IPS-NIHi11 (cell line): Measurements from ENCODE around the gene RYR3.

Source experiments
- DNase-seq: peaks from one replicate; pipeline ENCODE4 v3.0.0; 2012; ENCODE audit warnings: mixed read lengths, low spot score

RYR3 gene

GRCh38 chr15:33649217-33649933 is 338.6 kb downstream of the RYR3 start:
- DNase-seq = no peak

GRCh38 chr15:33654860-33655259 is 344.1 kb downstream of the RYR3 start:
- DNase-seq = peak; percentile 44

DNA sequence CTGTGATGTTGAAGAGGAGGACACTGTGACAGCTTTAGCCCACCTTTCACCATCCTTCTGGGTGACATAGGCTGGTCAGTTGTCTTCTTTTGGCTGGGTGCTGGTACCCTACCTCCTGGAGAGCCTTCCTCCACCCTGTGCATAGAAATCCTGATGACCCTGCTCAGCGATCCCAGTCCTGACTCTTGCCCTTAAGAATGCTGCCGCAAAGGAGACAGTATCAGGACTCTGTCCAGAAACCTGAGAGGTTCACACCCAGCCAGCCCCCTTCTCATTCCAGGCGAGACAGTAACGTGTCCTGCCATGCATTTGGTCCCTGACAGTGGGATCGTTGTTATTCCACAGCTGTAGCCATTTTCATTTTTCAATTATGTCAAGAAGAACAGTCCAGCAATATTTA is 344.7 kb downstream of the RYR3 start:
- no peak for DNase-seq

DNA sequence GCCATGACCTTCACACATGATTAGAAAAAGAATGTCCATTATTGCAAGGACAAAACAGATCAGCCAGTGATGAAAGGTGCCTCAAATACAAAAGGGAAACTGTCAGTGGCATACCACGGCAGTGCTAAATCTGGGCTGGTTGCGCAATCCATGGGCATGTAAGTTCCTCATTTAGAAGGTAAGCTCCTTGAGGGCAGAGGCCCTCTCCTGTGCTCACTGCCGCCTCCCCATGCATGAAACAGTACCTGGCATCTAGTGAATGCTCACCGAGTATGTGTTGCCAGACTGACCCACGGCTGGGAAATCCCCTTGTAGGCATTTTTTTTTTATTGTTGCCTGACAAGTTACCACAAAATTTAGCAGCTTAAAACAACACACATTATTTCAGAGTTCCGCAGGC is 345.4 kb downstream of the RYR3 start:
- DNase-seq = no peak

DNA sequence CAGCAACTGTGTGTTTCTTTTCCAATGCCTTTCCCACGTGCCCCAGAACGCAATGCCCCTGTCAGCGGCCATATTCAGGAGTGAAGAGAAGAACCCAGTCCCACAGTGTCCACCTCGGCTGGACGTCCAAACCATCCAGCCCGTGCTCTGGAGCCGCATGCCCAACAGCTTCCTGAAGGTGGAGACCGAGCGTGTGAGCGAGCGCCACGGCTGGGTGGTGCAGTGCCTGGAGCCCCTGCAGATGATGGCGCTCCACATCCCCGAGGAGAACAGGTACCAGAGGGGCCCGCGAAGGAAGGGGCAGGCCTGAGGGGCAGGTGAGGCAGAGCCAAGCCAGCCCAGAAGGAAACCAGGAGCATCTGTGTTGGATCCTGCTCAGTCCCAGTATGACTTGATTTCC is 349.4 kb downstream of the RYR3 start:
- no peak for DNase-seq

GRCh38 chr15:33662014-33662413 is 351.2 kb downstream of the RYR3 start:
- no peak for DNase-seq

- no peak for DNase-seq
Observed at GRCh38 chr15:33664947-33665346, 354.2 kb downstream of the RYR3 start.

DNA sequence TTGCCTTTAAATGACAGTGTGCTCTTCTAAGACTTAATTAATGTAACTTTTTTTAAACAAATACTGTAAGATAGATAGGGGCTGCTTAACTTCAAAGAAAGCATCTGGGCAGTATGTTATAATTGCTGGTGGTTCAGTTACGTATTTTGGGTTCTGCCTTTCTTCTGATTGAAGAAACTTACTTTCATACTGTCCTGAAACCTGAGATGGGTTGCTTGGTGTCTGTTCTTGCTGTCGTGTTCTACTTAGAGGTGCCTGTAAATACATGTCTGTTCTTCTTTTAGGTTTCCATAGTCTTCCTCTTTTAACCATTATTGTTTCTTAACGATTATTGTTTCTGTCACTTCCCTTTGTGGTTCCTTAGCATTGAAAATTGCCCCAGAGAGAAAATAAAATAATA is 359.8 kb downstream of the RYR3 start:
- no peak for DNase-seq

DNA sequence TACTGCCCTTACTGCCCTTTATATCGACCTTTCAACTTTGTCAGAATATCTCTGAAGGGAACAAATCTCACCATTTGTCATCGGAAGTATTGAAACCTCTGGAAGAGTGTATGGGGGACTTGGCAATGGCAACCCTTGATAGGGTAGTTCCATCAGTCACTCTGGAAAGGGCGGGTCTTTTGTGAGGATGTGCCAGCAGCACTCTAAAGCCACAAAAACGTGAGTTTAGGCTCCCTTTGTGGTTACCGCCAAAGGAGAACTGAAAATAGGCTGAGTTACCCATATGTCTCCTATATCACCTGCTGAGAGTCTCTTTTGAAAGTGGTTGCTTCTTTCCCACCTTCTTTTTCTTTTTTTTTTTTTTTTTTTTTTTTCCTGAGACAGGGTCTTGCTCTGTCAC is 360.7 kb downstream of the RYR3 start:
- no peak for DNase-seq

DNA sequence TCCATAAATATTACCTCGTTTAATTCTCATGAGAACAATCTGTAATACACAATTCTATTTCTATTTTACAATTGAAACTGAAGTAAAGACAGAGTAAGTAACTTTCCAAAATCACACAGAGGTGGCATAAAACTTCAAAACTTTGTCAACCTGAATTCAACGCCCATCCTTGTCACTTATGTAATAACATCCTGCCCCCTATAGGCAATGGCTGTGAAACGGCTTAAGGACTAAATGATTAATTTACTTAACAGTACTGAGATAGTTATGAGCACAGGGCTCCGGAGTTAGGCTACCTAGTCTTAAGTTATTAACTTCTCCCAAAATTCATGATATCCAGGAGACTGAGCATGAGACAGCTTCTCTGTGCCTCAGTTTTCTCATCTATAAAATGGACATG is 364.5 kb downstream of the RYR3 start:
- peak; percentile 49 for DNase-seq

DNA sequence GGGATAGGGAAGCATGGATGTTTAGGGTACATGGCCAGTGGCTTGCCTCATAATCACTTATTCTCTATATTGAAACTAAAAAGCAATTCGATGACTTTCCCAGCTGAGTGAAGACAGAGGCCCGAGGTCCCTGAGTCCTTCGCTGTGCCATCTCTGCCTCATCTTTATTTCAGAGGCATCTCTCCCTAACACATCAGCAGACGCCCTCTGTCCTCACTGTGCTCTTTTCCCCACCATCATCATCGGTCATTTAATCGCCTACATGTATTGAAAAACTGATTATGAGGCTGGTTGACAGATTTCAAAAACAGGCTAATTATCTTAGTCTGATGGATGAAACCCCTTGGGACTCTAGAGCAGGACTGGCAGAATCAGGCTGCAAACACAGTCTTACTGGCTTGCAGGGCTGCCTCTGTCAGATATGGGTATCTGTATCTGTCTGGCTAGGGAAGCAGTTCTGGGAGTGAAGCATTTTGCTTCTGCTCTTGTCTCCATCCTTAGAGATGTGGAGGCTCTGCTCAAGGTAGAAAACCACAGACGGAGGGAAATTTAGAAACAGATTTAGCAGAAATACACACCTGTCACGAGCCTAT is 366.6 kb downstream of the RYR3 start:
- DNase-seq = no peak

- no peak for DNase-seq
Observed at GRCh38 chr15:33678176-33678575, 367.4 kb downstream of the RYR3 start.

DNA sequence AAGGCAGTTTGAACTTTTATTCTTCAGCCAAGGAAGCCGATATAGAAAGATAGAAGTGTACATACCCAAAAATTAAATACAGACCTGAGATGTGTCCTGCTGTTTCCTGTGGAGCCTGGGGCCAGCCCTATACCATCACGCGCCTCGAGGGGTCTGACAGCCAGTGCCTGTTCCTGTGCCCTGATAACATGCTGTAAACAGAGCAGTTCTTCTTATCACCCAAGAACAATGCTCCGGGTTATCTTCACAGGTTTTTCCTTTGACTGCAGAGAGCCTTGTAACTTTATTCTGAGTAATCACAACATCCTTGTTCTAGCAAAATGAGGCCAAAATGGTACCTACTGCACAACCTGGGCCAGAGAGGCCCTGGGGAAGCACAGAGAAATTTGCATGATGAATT is 367.8 kb downstream of the RYR3 start:
- no peak for DNase-seq

DNA sequence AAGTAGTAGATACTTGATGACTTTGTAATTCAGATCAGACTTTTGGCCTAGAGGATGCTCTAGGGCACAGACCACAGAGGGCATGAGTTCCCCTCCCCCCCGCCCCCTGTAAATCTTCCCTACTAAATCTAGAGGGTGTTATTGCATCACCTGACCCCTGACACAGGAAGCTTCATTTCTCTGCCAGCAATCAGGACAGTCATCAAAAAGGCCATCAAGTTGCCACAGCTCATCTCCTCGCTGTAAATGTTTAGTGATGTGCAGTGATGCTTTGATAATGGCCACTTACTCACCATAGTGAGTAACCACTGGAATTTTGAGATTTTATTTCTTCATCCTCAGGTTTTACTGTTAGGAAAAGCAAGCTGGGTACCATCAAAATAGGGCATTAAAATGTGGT is 368.3 kb downstream of the RYR3 start:
- DNase-seq = no peak

- DNase-seq = no peak
Observed at GRCh38 chr15:33680336-33680735, 369.6 kb downstream of the RYR3 start.

DNA sequence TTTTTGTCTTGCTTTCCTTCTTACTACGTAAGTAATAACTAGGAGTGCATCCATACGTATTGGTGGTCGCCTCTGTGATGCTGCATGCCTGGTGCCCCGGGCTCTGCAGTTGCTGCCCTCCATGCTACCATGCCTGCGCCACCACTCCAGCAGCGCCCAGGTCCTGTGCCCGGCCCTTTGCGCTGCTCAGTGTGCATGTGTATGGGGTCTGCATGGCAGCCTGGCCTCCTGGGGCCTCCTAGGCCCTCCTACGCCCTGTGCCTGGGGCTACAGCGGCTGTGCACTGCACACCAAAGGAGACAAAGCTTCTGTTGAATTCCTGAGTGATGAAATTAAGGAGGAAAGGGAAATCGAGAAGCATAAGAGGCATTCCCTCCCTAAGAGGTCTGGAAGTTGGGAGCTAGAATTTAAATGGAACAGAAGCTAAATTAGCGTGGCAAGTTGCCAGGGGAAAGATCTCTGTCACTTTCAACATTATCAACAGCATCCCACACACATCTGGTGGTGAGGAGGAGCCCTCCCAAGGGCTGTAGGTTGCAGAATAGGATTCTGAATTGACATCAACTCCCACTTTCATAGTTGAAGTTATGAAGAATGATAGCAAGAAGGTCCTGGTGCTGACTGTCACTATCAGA is 382.5 kb downstream of the RYR3 start:
- DNase-seq = no peak

DNA sequence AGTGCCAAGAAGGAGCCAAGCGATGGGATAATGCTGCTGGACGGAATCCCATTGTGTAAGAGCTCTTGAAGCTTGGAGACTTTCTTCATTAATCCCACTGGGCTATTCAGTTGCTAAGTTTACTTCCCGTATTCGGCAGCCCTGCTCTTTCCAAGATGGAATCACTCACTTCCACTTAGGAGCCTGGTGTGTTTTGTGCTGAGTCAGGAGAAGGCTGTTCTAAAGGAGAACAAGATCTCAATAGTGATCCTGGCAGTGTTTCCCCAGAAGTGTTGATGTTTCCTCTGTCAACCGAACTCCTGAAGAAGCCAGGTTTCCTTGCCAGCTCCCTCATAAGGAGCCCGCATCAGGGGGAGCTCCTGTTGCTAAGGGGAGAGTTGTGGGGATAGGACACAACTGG is 387.4 kb downstream of the RYR3 start:
- DNase-seq = no peak

- no peak for DNase-seq
Observed at GRCh38 chr15:33699145-33699544, 388.4 kb downstream of the RYR3 start.

- DNase-seq = peak; percentile 21
Observed at GRCh38 chr15:33699691-33700447, 389.1 kb downstream of the RYR3 start.

- peak; percentile 75 for DNase-seq
Observed at GRCh38 chr15:33700695-33701303, 390.0 kb downstream of the RYR3 start.

DNA sequence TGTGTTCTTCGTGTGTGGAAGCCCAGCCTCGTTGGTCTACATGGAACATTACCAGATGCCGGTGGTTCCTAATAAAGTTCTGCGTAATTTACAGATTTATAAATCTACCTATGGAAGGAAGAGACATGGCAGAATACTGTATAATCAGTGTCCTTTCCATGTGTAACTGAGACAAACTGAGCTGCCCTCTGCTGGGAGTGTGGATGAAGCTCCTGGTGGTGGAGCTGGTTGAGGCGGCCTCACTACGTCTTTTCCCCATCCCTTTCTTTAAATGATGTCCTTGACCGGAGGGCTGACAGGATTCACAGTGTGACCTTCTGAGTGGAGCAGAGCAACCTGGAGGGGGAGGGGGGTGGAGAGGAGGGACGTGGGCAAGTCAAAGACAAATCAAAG is 390.5 kb downstream of the RYR3 start:
- no peak for DNase-seq

GRCh38 chr15:33706173-33706572 is 395.4 kb downstream of the RYR3 start:
- DNase-seq = no peak
